Sigmoid colon (tissue), 7 donors: ENCODE data around the gene LTBP3. TPM values are rescaled to one million over a fixed set of nuclear protein-coding genes. Genes with fewer than 3 reads are reported as not detected.

ENCODE experiments used
- DNase-seq: peaks from one replicate; pipeline ENCODE4 v3.0.0-alpha.2; 2019
- H3K27ac ChIP-seq, 4 donors: fragments of 200-600 bp; sonication (generic); one replicate each; pipeline ENCODE4 v1.5.1; 2016 to 2019; ENCODE audit warnings: mild to moderate bottlenecking in 1 of 4
- H3K27me3 ChIP-seq, 3 donors: fragments of 200-600 bp; sonication (generic); one replicate each; pipeline ENCODE4 v1.5.1; 2019; ENCODE audit warnings: mild to moderate bottlenecking in 1 of 3
- H3K36me3 ChIP-seq, 4 donors: fragments of 200-600 bp; sonication (generic); one replicate each; pipeline ENCODE4 v1.5.1; 2016 to 2019
- H3K4me1 ChIP-seq, 4 donors: fragments of 200-600 bp; sonication (generic); one replicate each; pipeline ENCODE4 v1.5.1; 2017 to 2019
- H3K4me3 ChIP-seq, 4 donors: fragments of 200-600 bp; sonication (generic); one replicate each; pipeline ENCODE4 v1.5.1; 2017 to 2019; ENCODE audit warnings: mild to moderate bottlenecking in 2 of 4, moderate library complexity in 1 of 4
- H3K9me3 ChIP-seq, 4 donors: fragments of 200-600 bp in 3 of 4; sonication (generic) in 3 of 4; one replicate each; pipeline versions ENCODE4 v1.5.1 to v1.6.1; 2013 to 2019
- EP300 ChIP-seq, 4 donors: sonication (generic); formaldehyde crosslinking; IDR thresholded peaks; one replicate each; pipeline ENCODE4 v1.6.1; 2017; ENCODE audit warnings: antibody characterized with exemption in 4 of 4
- POLR2A ChIP-seq, 2 donors: fragments of 450-650 bp; IDR thresholded peaks; one replicate each; pipeline ENCODE4 v1.6.1; 2016; ENCODE audit warnings: antibody characterized with exemption in 2 of 2, mild to moderate bottlenecking in 2 of 2, moderate library complexity in 2 of 2
- POLR2AphosphoS5 ChIP-seq, 4 donors: sonication (generic); formaldehyde crosslinking; IDR thresholded peaks; one replicate each; pipeline ENCODE4 v1.6.1; 2017; ENCODE audit warnings: antibody characterized with exemption in 4 of 4
- WGBS, 2 donors: extraction: QIAGEN DNeasy Blood & Tissue Kit; methylation state at CpG; one replicate each; pipeline ENCODE4 v1.1.7; 2013; 5-methylcytosine and 5-hydroxymethylcytosine counted together
- intact Hi-C: fragments of 100-400 bp; cut with DNase I; formaldehyde crosslinking; loops from one replicate; pipeline ENCODE4 v1.15.1; 2023
- polyA plus RNA-seq, 3 donors: library from polyadenylated mRNA; stranded (reverse); fragments of 200-250 nt; gene quantifications; one replicate each; pipeline ENCODE4 v1.2.3, GENCODE V29; 2013
- total RNA-seq, 4 donors: library from RNA; depleted of rRNA; stranded (reverse); fragments of >200 nt; gene quantifications; one replicate each; pipeline ENCODE4 v1.1.0, GENCODE V29; 2016
- TF ChIP-seq, protein P1 (sequence below), 4 experiments: fragments of 450-650 bp in 3 of 4; fragments of 200-600 bp in 1 of 4; IDR thresholded peaks; one replicate each; pipeline ENCODE4 v1.5.1; 2016 to 2019; ENCODE audit warnings: antibody characterized with exemption in 4 of 4, mild to moderate bottlenecking in 3 of 4, moderate library complexity in 2 of 4
- donor health status: healthy with polysubstance abuse.
- donor health status: Bipolar disorder and iron deficiency.
- donor health status: healthy.

LTBP3 gene
- total and polyA plus RNA-seq, 7 donors = 3.9 to 268 (median 79.6) TPM

DNA sequence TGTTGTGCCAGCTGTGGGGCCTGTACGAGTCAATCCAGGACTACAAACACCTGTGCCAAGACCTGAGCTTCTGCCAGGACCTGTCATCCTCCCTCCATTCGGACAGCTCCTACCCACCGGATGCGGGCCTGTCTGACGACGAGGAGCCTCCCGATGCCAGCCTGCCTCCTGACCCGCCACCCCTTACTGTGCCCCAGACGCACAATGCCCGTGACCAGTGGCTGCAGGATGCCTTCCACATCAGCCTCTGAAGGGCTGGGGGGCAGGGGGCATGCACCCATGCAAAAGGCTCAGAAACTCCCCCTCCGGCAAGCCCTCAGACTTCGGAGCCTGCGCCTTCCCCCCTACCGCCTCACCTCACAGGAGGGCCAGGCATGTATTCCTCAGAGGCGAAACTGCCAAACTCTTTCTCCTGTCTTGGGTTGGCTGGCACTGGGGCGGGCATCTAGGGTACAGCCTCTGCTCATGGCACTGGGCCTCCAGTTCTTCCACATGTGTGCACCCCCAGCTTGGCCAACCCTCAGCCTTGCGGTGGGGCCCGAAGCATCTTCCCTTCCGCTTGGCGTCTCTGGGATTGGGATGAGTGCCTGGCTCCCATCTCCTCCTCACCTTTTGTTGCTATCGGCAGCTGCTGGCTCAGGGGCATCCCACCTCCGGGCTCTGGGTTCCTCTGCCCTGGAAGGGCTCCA lies 15.4 kb upstream of the LTBP3 start:
- H3K27ac ChIP-seq = peak overlapping the region; percentile 91 to 98 (median 98)
- WGBS, 2 donors = 34 to 42% methylated on average over 22 of the region's 22 CpGs
- TF ChIP-seq POLR2AphosphoS5 (IDR thresholded peaks at IDR 0.05) (no peak), POLR2A (IDR thresholded peaks at IDR 0.05) (no peak), EP300 (IDR thresholded peaks at IDR 0.05) (no peak)
- TF ChIP-seq, protein P1, sequence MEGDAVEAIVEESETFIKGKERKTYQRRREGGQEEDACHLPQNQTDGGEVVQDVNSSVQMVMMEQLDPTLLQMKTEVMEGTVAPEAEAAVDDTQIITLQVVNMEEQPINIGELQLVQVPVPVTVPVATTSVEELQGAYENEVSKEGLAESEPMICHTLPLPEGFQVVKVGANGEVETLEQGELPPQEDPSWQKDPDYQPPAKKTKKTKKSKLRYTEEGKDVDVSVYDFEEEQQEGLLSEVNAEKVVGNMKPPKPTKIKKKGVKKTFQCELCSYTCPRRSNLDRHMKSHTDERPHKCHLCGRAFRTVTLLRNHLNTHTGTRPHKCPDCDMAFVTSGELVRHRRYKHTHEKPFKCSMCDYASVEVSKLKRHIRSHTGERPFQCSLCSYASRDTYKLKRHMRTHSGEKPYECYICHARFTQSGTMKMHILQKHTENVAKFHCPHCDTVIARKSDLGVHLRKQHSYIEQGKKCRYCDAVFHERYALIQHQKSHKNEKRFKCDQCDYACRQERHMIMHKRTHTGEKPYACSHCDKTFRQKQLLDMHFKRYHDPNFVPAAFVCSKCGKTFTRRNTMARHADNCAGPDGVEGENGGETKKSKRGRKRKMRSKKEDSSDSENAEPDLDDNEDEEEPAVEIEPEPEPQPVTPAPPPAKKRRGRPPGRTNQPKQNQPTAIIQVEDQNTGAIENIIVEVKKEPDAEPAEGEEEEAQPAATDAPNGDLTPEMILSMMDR (IDR thresholded peaks at IDR 0.05) = no peak
- H3K4me3 ChIP-seq = peak overlapping the region; percentile 51 to 99 (median 87)
- H3K9me3 ChIP-seq = no peaks in the 10 kb centered on the region
- no peaks in the 10 kb centered on the region for H3K27me3 ChIP-seq
- intact Hi-C loops = loop anchor here (2.0 to 5.0 kb wide), 4 partner anchors 15 to 284 kb away; partner anchors contain the start of genes CFL1, LTBP3, MAP3K11 and NEAT1
- DNase-seq = peak; percentile 83
- peaks cover 0 to 7% (median 0%) of the 10 kb centered on the region in 4 donors for H3K36me3 ChIP-seq
- peaks cover 0 to 75% (median 68%) of the 10 kb centered on the region in 4 donors for H3K4me1 ChIP-seq

DNA sequence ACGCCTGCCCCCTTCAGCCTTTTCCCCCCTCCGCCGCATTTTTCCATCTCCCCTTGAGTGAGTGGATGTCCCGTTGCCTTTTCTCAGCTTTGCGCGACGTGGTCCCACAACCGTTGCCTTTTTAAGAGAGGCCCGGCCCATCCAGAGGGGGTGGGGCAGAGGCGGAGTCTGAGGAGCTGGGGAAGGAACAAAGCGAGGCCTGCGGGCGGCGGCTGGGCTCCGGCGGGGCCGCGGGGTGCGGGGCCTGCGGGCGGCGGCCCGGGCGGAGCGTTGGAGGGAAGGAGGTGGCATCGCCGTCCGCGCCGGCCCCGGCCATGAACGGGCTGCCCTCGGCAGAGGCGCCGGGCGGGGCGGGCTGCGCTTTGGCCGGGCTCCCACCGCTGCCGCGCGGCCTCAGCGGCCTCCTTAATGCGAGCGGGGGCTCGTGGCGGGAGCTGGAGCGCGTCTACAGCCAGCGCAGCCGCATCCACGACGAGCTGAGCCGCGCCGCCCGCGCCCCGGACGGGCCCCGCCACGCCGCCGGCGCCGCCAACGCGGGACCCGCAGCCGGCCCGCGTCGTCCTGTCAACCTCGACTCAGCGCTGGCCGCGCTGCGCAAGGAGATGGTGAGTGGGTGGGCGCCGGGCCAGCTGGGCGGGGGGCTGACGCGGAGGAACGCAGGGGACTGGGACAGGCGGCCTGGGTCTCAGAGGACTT lies 14.3 kb upstream of the LTBP3 start, which contains the start of gene FAM89B:
Gene FAM89B (plus strand): TSS at position 183 of the 696 bp plus-strand sequence. CDS start 132 bp downstream, at position 315.
- WGBS, 2 donors = 0% methylated on average over 86 of the region's 86 CpGs
- intact Hi-C loops = loop anchor here (1.0 to 5.0 kb wide), 5 partner anchors 14 to 285 kb away; partner anchors contain the start of genes CFL1, LTBP3, MAP3K11 and NEAT1
- H3K27me3 ChIP-seq = no peaks in the 10 kb centered on the region
- H3K9me3 ChIP-seq = no peaks in the 10 kb centered on the region
- peak within 1 kb of the TSS; percentile 51 to 99 (median 87) for H3K4me3 ChIP-seq
- no peak for TF ChIP-seq EP300 (IDR thresholded peaks at IDR 0.05)
- TF ChIP-seq, protein P1 (IDR thresholded peaks at IDR 0.05) = no peak
- no peak for TF ChIP-seq POLR2A (IDR thresholded peaks at IDR 0.05)
- peak; percentile 46 to 72 (median 60) for TF ChIP-seq POLR2AphosphoS5 (IDR thresholded peaks at IDR 0.05)
- peak within 1 kb of the TSS; percentile 91 to 98 (median 98) for H3K27ac ChIP-seq
- peaks cover 0 to 75% (median 68%) of the 10 kb centered on the region in 4 donors for H3K4me1 ChIP-seq
- DNase-seq = peak; percentile 97
- H3K36me3 ChIP-seq = peaks cover 0 to 5% (median 0%) of the 10 kb centered on the region in 4 donors

DNA sequence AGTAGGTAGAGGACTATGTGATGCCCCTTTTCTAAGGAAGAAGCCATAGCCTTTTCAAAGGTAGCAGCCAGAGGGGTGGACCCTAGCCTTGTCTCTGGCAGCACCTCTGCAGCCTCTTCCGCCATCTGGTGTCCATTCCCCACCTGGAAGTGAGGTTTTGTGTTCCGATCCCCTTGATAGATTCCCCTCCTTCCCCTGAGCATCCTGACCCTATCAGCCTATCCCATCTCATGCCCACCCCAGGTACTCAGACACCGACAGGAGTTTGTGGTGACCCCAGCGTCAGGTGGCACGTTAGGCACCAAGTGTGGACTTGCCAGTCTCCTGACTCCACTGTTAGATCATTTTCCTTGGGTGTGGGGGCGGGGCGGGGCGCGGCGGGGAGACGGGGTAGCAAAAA lies 13.8 kb upstream of the LTBP3 start:
- Histone ChIP-seq H3K27ac (peak overlapping the region; percentile 91 to 98 (median 98)), H3K4me1 (peaks cover 0 to 75% (median 65%) of the 10 kb centered on the region in 4 donors), H3K4me3 (peak overlapping the region; percentile 51 to 99 (median 87)), H3K9me3 (no peaks in the 10 kb centered on the region), H3K36me3 (peaks cover 0 to 6% (median 0%) of the 10 kb centered on the region in 4 donors), H3K27me3 (no peaks in the 10 kb centered on the region)
- WGBS, 2 donors = 4 to 10% methylated on average over 11 of the region's 11 CpGs
- intact Hi-C loops = loop anchor here (1.0 to 5.0 kb wide), 5 partner anchors 13 to 285 kb away; partner anchors contain the start of genes CFL1, LTBP3, MAP3K11 and NEAT1
- TF ChIP-seq, protein P1 (IDR thresholded peaks at IDR 0.05) = peak; percentile 35 to 46 (median 40)
- no peak for TF ChIP-seq POLR2AphosphoS5 (IDR thresholded peaks at IDR 0.05)
- DNase-seq = no peak

DNA sequence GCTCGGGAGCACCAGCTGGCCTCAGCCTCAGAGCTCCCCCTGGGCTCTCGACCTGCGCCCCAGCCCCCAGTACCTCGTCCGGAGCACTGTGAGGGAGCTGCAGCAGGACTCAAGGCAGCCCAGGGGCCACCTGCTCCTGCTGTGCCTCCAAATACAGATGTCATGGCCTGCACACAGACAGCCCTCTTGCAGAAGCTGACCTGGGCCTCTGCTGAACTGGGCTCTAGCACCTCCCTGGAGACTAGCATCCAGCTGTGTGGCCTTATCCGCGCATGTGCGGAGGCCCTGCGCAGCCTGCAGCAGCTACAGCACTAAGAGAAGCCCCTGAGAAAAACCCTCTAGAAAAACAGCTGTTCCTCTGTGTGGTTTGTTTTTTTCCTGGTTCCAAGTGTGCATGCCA lies 13.3 kb upstream of the LTBP3 start:
- WGBS, 2 donors = 81 to 82% methylated on average over 9 of the region's 9 CpGs
- TF ChIP-seq POLR2A (IDR thresholded peaks at IDR 0.05) (no peak), POLR2AphosphoS5 (IDR thresholded peaks at IDR 0.05) (no peak), EP300 (IDR thresholded peaks at IDR 0.05) (no peak)
- TF ChIP-seq, protein P1 (IDR thresholded peaks at IDR 0.05) = no peak
- H3K9me3 ChIP-seq = no peaks in the 10 kb centered on the region
- H3K27ac ChIP-seq = peak overlapping the region; percentile 91 to 98 (median 98)
- peak; percentile 66 for DNase-seq
- H3K4me3 ChIP-seq = peak overlapping the region; percentile 51 to 99 (median 79)
- peaks cover 0 to 6% (median 0%) of the 10 kb centered on the region in 4 donors for H3K36me3 ChIP-seq
- intact Hi-C loops = loop anchor here (5.0 kb wide), 2 partner anchors 149 to 286 kb away; partner anchors contain the start of genes CFL1 and NEAT1
- no peaks in the 10 kb centered on the region for H3K27me3 ChIP-seq
- peaks cover 0 to 76% (median 63%) of the 10 kb centered on the region in 4 donors for H3K4me1 ChIP-seq
